Smooth muscle cell of the coronary artery (primary cell): Measurements from ENCODE around the gene ANAPC2. TPM values are rescaled to one million over a fixed set of nuclear protein-coding genes. Genes with fewer than 3 reads are reported as not detected.

ENCODE experiments used
- total RNA-seq: library from RNA; depleted of rRNA; stranded (reverse); fragments of >200 nt; gene quantifications from 2 replicates; pipeline ENCODE4 v1.2.3, GENCODE V29; 2014; ENCODE audit warnings: low replicate concordance

ANAPC2 gene, protein sequence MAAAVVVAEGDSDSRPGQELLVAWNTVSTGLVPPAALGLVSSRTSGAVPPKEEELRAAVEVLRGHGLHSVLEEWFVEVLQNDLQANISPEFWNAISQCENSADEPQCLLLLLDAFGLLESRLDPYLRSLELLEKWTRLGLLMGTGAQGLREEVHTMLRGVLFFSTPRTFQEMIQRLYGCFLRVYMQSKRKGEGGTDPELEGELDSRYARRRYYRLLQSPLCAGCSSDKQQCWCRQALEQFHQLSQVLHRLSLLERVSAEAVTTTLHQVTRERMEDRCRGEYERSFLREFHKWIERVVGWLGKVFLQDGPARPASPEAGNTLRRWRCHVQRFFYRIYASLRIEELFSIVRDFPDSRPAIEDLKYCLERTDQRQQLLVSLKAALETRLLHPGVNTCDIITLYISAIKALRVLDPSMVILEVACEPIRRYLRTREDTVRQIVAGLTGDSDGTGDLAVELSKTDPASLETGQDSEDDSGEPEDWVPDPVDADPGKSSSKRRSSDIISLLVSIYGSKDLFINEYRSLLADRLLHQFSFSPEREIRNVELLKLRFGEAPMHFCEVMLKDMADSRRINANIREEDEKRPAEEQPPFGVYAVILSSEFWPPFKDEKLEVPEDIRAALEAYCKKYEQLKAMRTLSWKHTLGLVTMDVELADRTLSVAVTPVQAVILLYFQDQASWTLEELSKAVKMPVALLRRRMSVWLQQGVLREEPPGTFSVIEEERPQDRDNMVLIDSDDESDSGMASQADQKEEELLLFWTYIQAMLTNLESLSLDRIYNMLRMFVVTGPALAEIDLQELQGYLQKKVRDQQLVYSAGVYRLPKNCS
- 20.3 and 24.0 TPM in 2 replicates for total RNA-seq

DNA sequence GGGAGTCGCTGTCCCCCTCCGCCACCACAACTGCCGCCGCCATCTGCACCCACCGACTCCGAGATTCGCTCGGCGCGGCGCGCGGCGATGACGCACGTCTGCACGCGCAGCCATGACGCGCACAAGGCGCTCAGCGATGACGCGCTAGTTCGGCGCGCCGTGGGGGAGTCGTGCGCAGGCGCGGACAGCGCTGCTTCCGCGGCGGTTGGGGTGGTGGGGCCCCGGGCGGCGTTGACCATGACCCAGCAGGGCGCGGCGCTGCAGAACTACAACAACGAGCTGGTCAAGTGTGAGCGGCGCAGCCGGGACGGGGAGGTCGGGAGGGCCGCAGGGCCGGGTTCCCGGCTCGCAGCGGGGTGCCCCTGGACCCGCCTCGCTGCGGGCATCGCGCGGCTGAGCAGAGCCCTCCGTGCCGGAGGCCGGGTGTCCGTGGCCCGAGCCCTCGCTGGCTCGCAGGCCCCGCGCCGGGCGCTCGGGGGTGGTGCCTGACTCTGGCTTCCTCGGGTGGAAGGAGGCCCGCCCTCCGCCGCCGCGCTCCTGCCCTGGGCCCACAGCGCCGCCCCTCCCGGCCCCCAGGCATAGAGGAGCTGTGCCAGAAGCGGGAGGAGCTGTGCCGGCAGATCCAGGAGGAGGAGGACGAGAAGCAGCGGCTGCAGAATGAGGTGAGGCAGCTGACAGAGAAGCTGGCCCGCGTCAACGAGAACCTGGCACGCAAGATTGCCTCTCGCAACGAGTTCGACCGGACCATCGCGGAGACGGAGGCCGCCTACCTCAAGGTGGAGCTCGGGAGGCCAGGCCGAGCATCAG, at the start of gene ANAPC2, which contains the start of gene SSNA1:
TSS of gene ANAPC2 (minus strand) at position 71 of the 807 bp plus-strand sequence. CDS start at position 43, 28 bp downstream.
TSS of gene SSNA1 (plus strand) at position 187 of the 807 bp plus-strand sequence. CDS start at position 238, 51 bp downstream.

DNA sequence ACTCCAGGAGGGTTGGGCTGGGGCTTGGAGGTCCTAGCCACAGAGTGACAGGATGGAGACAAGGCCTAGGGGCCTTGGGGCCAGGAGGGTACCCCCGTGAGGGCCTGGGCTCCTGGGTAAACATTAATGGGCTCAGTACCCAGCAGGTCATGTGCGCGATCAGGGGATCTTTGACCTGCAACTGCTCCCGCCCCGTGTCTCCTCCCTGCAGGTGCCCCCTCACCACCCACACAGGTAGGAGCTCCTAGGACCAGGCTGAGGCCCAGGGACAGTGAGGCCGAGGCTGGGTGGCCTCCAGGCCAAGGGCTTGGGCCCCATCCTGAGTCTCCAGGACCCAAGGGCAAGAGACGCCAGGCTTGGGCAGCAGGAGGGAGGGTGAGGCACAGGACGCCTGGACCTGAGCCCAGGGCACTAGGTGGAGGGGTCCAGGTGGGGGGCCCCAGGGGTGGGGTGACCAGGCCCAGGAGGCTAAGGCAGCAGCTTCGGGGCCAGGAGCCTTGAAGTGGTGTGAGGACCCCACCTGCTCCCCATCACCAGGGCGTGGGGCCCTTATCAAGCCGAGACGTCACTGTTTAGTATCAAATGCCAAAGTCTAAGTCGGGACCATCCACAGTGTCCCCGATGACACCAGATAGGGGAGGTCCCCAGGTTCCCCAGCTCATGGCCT, 42.5 kb upstream of the ANAPC2 start, which contains the start of gene SLC34A3:
TSS of gene SLC34A3 (plus strand) at position 197 of the 667 bp plus-strand sequence. CDS start 802 bp downstream, outside the sequence.

GRCh38 chr9:137227054-137227852, 38.9 kb upstream of the ANAPC2 start, which contains the start of gene RNF224:
RNF224 (plus strand) TSS chr9:137227502; CDS start chr9:137228336, 834 bp downstream.

DNA sequence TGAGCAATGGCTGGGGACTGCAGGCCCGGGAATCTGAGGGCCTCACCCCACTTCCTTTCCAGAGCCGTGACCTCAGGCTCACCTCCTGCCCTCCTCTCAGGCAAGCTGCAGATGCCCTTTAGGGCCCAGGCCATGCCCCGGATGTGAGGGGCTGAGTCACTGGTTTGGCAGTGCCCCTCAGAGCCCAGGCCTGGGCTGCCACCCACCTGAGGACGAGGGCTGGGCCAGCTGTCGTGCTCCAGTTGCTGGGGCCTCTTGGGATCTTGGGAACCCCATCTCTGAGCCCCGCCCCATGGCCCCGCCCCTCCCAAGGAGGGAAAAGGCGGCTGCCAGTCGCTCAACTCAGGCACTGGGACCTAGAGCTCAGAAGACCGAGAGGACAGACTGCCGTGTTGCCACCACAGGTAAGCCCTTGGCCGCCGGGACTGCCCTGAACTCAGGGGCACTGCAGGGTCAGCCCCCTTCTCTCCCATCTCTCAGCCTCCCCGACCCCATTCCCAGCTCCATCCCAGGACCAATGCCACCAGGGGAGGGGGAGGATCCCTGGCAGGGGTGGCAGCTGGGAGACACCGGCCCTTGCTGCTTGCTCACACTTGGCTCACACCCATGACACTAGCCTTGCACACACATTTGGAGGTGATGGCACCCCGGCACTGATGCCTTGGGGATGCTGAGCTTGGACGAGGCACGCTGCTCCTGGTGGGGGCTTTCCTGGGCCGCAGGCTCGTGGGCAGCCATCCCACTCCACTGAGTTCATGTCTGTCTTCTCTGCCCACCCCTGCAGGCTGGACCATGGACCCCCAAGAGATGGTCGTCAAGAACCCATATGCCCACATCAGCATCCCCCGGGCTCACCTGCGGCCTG, 36.7 kb upstream of the ANAPC2 start, which contains the start of gene CYSRT1:
TSS of gene CYSRT1 (plus strand) at position 345 of the 865 bp plus-strand sequence. CDS start at position 793, 448 bp downstream.

GRCh38 chr9:137222190-137223077, 34.1 kb upstream of the ANAPC2 start, which contains the start of gene RNF208:
RNF208 (minus strand) TSS chr9:137222240; CDS start chr9:137221212, 1,028 bp downstream.

GRCh38 chr9:137205126-137206069, 17.0 kb upstream of the ANAPC2 start, which contains the start of the genes NDOR1 and TMEM203:
NDOR1 (plus strand) TSS chr9:137205700; CDS start chr9:137205778, 78 bp downstream.
TMEM203 (minus strand) TSS chr9:137205648; CDS start chr9:137205414, 234 bp downstream.

GRCh38 chr9:137200311-137201204, 12.2 kb upstream of the ANAPC2 start, which contains the start of gene TPRN:
TPRN (minus strand) TSS chr9:137200741; CDS start chr9:137200711, 30 bp downstream.

GRCh38 chr9:137169896-137170358, 18.4 kb downstream of the ANAPC2 start, which contains the start of gene LRRC26:
LRRC26 (minus strand) TSS chr9:137170051; CDS start chr9:137169943, 108 bp downstream.

GRCh38 chr9:137138722-137139467, 49.5 kb downstream of the ANAPC2 start, which contains the start of gene GRIN1:
GRIN1 (plus strand) TSS chr9:137139154; CDS start chr9:137139487, 333 bp downstream.

Other genes starting within 250 kb of the ANAPC2 start
- 139 and 223 TPM in 2 replicates for gene FBXW5, start 243.8 kb downstream of the ANAPC2 start, total RNA-seq
- gene C8G, start 243.3 kb downstream of the ANAPC2 start, total RNA-seq, result not detected in 2 replicates
- gene LCN12, start 236.3 kb downstream of the ANAPC2 start, total RNA-seq, result not detected in 2 replicates
- gene PTGDS, start 211.1 kb downstream of the ANAPC2 start, total RNA-seq, result 1.1 and 33.0 TPM in 2 replicates
- gene LCNL1, start 205.6 kb downstream of the ANAPC2 start, total RNA-seq, result 0.15 and 6.1 TPM in 2 replicates
- gene PAXX, start 196.1 kb downstream of the ANAPC2 start, total RNA-seq, result 4.6 and 11.6 TPM in 2 replicates
- gene CLIC3, start 192.0 kb downstream of the ANAPC2 start, total RNA-seq, result 1.3 and 4.6 TPM in 2 replicates
- gene ABCA2, start 160.3 kb downstream of the ANAPC2 start, total RNA-seq, result 13.4 and 39.3 TPM in 2 replicates
- gene FUT7, start 156.5 kb downstream of the ANAPC2 start, total RNA-seq, result not detected in 2 replicates
- 9.5 and 11.6 TPM in 2 replicates for gene NPDC1, start 142.4 kb downstream of the ANAPC2 start, total RNA-seq
- gene ENTPD2, start 134.5 kb downstream of the ANAPC2 start, total RNA-seq, result not detected in 2 replicates
- gene SAPCD2, start 118.0 kb downstream of the ANAPC2 start, total RNA-seq, result under 0.01 and 2.2 TPM in 2 replicates
- gene UAP1L1, start 111.0 kb downstream of the ANAPC2 start, total RNA-seq, result 12.3 and 12.9 TPM in 2 replicates
- 69.0 and 76.6 TPM in 2 replicates for gene MAN1B1, start 101.6 kb downstream of the ANAPC2 start, total RNA-seq
- gene DPP7, start 73.8 kb downstream of the ANAPC2 start, total RNA-seq, result 93.0 and 99.2 TPM in 2 replicates
- gene GRIN1, start 49.4 kb downstream of the ANAPC2 start, total RNA-seq, result under 0.01 TPM in 1 of 2 replicates, not detected in the other
- gene LRRC26, start 18.5 kb downstream of the ANAPC2 start, total RNA-seq, result not detected in 2 replicates
- gene TMEM210, start 16.5 kb downstream of the ANAPC2 start, total RNA-seq, result not detected in 2 replicates
- 52.3 and 82.1 TPM in 2 replicates for gene SSNA1, start 116 bp upstream of the ANAPC2 start, total RNA-seq
- gene TPRN, start 12.2 kb upstream of the ANAPC2 start, total RNA-seq, result 1.5 and 4.6 TPM in 2 replicates
- gene TMEM203, start 17.1 kb upstream of the ANAPC2 start, total RNA-seq, result 23.2 and 25.3 TPM in 2 replicates
- gene NDOR1, start 17.1 kb upstream of the ANAPC2 start, total RNA-seq, result 1.6 and 3.2 TPM in 2 replicates
- gene RNF208, start 33.7 kb upstream of the ANAPC2 start, total RNA-seq, result not detected in 2 replicates
- 0.12 and 0.30 TPM in 2 replicates for gene CYSRT1, start 36.6 kb upstream of the ANAPC2 start, total RNA-seq
- under 0.01 TPM in 1 of 2 replicates, not detected in the other for gene RNF224, start 38.9 kb upstream of the ANAPC2 start, total RNA-seq
- not detected in 2 replicates for gene SLC34A3, start 42.3 kb upstream of the ANAPC2 start, total RNA-seq
- 117 and 143 TPM in 2 replicates for gene TUBB4B, start 52.7 kb upstream of the ANAPC2 start, total RNA-seq
- gene STPG3, start 62.7 kb upstream of the ANAPC2 start, total RNA-seq, result not detected in 2 replicates
- 51.3 and 54.2 TPM in 2 replicates for gene NELFB, start 66.8 kb upstream of the ANAPC2 start, total RNA-seq
- gene TOR4A, start 89.2 kb upstream of the ANAPC2 start, total RNA-seq, result 1.9 and 16.6 TPM in 2 replicates
- 0.30 and 0.47 TPM in 2 replicates for gene NRARP, start 113.7 kb upstream of the ANAPC2 start, total RNA-seq
- gene EXD3, start 234.6 kb upstream of the ANAPC2 start, total RNA-seq, result 8.3 and 13.5 TPM in 2 replicates
- gene NOXA1, start 234.8 kb upstream of the ANAPC2 start, total RNA-seq, result 0.38 and 0.47 TPM in 2 replicates